Activated T-cell treated with anti-CD3 and anti-CD28 coated beads for 48 hours (primary cell): Measurements from ENCODE around the gene SV2C.
"Not testable (repeated sequence)": the region's sequence is repeated elsewhere in the genome, so short reads cannot be mapped to it uniquely, and the experiment has no call there.

ENCODE experiments used
- DNase-seq: peaks from one replicate; pipeline ENCODE4 v3.0.0-alpha.2; 2020; ENCODE audit warnings: low read depth

The SV2C gene

GRCh38 chr5:76257225-76257833 is 174.1 kb downstream of the SV2C start:
- DNase-seq = no peak

DNA sequence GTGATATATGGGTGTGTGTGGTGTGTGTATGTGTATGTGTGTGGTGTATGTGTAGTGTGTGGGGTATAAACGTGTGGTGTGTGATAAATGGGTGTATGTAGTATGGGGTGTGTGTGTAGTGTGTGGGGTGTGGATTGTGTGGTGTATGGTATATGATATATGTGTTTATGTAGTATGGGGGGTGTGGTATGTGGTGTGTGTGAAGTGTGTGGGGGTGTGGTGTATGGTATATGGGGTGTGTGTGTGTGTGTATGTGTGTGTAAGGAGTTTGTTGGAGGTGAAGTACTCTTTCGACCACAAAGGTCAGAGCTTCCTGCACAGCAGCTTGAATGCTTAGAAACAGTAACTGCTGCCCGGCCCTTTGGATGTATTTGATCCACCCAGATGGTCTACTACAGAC is 174.7 kb downstream of the SV2C start:
- no peak for DNase-seq

DNA sequence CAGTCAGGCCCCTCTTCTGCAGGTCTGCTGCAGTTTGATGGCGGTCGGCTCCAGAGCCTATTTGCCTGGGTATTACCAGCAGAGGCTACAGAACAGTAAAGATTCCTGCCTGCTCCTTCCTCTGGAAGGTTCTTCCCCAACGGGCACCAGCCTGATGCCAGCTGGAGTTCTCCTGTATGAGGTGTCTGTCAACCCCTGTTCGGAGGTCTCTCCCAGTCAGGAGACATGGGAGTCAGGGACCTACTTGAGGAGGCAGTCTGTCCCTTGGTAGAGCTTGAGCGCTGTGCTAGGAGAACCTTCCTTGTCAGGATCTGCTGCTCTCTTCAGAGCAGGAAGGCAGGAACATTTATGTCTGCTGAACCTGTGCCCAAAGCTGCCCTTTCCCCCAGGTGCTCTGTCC is 181.5 kb downstream of the SV2C start:
- no peak for DNase-seq

GRCh38 chr5:76269259-76269931 is 186.2 kb downstream of the SV2C start:
- peak; percentile 37 for DNase-seq

GRCh38 chr5:76269932-76270610 is 186.9 kb downstream of the SV2C start:
- peak; percentile 8 for DNase-seq

DNA sequence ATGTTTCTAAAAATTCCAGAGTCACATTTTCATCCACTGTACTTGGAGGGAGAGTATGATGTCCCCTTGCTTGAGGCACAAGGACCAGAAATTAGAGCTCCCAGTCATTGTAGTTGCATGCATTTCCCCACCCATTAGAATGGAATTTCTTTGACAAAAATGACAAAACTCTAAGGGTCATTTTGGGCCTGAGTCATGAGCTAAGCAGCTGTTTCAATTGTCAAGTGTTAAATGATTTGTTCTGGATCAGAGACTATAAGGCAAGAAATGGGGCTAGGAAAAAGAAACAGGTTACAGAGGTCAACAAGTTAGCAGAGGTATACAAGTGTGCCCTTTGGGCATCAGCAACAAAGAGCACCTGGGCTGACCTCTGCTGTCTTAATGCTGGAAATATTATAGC is 188.7 kb downstream of the SV2C start:
- no peak for DNase-seq

DNA sequence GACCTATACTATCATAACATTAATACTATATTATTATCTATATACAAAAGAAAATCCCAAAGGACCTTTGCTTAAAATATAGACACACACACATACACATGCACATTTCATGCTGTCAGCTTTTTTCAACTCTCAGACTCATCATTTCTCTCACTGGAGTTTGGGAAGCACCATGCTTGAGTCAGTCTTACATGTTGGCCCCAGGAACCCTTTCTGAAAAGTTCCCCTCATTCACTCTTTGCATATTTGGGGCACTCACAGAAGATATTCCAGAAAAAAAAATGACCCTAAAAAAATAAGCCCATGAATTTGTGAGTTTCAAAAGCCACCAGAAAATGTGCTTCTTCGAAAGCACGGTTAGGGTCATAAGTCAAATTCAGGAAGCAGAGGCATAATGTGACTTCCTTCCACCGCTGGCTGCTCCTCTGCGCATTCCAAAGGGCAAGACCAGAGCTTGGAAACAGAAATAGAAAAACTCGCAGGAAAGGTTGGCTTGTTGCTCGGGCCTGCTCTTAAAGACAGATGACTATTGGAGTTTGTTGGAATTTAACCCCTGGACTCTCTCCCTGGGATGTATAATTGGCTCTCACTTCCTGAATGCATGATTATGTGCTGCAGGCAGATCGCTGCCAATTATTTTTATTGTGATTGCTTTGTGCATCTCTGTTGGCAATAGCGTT is 190.2 kb downstream of the SV2C start:
- DNase-seq = no peak

GRCh38 chr5:76274571-76274970 is 191.4 kb downstream of the SV2C start:
- DNase-seq = no peak

DNA sequence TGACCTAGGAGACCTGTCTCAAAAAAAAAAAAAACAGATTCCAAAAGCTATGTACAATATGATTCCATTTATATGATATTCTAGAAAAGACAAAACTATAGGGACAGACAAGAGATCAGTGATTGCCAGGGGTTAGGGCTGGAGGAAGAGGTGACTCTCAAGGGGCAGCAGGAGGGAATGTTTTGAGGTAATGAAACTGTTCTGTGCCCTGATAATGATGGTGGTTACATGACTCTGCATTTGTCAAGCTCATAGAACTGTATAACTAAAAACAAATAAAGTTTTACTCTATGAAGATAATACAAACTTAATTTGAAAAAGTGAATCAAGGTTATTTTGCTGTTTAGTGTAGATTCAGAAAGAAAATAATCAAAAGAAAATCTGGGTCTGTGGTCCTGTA is 194.6 kb downstream of the SV2C start:
- no peak for DNase-seq

GRCh38 chr5:76278261-76278789 is 195.1 kb downstream of the SV2C start:
- DNase-seq = no peak

- DNase-seq = no peak
Measured at GRCh38 chr5:76280494-76280893, 197.3 kb downstream of the SV2C start.

- no peak for DNase-seq
Measured at GRCh38 chr5:76283670-76284069, 200.5 kb downstream of the SV2C start.

- no peak for DNase-seq
Measured at GRCh38 chr5:76289692-76290091, 206.5 kb downstream of the SV2C start.

- no peak for DNase-seq
Measured at GRCh38 chr5:76290321-76290757, 207.2 kb downstream of the SV2C start.

DNA sequence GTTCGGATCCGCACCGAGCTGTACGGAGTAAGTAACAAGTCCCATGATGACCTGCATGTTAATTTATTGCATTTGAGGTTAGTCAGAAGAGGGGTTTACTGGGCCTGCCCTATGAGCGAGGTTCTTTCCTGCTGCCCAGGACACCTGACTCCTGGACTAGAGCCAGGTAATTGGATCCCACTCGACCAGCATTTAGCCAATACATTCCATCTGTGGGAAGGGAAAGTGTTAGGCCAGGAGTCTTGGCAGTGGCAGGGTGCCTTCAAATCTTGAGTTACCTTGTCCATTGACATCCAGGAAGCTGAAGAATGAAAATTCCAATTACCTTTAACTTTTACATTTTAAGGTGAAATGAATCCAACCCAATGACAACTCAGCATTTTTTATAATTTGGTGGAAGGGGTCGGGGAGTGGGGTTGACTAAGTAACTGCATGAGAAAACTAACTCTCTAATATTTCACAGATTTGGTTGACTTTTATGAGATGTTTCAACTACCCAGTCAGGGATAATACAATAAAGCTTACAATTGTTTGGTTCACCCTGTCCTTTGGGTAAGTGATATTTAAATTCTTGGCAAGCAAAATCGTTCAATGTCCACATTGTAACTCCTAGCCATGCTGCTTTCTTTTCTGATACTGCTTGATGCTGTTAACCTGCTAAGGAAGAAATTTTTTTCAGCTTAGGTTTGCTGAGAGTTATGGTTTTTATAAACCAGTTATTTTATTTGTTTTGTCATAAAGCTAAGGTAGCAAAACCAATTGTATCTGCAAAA is 208.3 kb downstream of the SV2C start:
- no peak for DNase-seq

- DNase-seq = no peak
Measured at GRCh38 chr5:76292620-76293322, 209.6 kb downstream of the SV2C start.

DNA sequence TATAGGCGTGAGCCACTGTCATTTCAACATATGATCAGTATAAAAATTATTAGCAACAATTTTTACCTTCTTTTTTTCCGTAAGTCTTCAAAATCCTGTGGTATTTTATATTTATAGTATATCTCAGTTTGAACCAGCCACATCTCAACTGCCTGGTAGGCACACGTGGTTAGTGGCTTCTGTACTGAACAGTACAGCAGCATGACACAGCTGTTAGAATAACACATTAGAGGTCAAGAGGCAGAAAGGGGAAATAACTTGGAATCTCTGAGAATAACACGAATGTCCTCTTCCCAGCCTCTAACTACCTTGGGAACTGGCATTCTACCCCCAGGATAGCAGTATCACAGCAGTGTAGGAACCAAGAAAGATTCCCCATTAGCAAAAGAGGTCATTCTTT is 211.4 kb downstream of the SV2C start:
- no peak for DNase-seq

GRCh38 chr5:76298852-76299251 is 215.7 kb downstream of the SV2C start:
- no peak for DNase-seq

GRCh38 chr5:76299592-76299991 is 216.4 kb downstream of the SV2C start:
- no peak for DNase-seq

- not testable (repeated sequence) for DNase-seq
Measured at GRCh38 chr5:76301932-76302331, 218.7 kb downstream of the SV2C start.

- not testable (repeated sequence) for DNase-seq
Measured at GRCh38 chr5:76302661-76303060, 219.5 kb downstream of the SV2C start.
